Loucy (cell line): ENCODE results near the gene RNASEH2A.

Experiments used
- CTCF ChIP-seq: fragments of 200-600 bp; sonication (generic); conservative IDR thresholded peaks from 2 replicates; pipeline ENCODE4 v1.5.1; 2014; ENCODE audit warnings: mild to moderate bottlenecking, antibody characterized with exemption, low read length
- EZH2phosphoT487 ChIP-seq: fragments of 200-600 bp; IDR thresholded peaks from 2 replicates; pipeline ENCODE4 v1.6.1; 2018; ENCODE audit warnings: antibody characterized with exemption, mild to moderate bottlenecking, moderate library complexity, borderline replicate concordance

- TF ChIP-seq EZH2phosphoT487 (no peak), CTCF (no peak)
Observed at GRCh38 chr19:12838886-12839756, 32.7 kb downstream of the RNASEH2A start.
